GM19023 (cell line): Measurements from ENCODE around the gene MN1.

Source experiments
- ATAC-seq: cut with Tn5 transposase; IDR thresholded peaks from one replicate; pipeline ENCODE4 v1.9.1; 2021; ENCODE audit warnings: mild to moderate bottlenecking, moderate library complexity; ENCODE audit not compliant: unreplicated experiment

MN1 gene

GRCh38 chr22:27765706-27766291 is 35.8 kb downstream of the MN1 start:
- no peak for ATAC-seq

DNA sequence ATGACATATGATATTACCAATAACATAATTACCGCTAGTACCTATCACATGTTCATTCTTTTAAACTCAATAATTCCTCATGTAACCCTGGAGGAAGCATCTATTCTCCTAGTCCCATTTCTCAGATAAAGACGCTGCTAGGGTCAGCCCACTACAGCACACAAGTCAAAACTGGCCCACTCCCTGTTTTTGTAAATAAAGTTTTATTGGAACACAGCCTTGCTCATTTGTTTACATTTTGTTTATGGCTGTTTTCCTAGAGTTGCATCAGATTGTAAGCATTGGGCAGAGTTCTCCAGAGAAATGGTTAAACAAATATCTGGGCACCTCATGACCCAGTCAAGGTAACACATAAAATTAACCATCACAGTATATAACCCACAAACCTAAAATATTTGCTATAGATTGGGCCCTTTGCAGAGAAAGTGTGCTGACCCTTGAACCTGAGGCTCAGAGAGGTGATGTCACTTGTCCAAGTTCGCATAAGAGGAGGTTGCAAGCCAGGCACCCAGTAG is 36.8 kb downstream of the MN1 start:
- no peak for ATAC-seq

- no peak for ATAC-seq
These were observed 39.9 kb downstream of the MN1 start for GRCh38 chr22:27761665-27762064.

DNA sequence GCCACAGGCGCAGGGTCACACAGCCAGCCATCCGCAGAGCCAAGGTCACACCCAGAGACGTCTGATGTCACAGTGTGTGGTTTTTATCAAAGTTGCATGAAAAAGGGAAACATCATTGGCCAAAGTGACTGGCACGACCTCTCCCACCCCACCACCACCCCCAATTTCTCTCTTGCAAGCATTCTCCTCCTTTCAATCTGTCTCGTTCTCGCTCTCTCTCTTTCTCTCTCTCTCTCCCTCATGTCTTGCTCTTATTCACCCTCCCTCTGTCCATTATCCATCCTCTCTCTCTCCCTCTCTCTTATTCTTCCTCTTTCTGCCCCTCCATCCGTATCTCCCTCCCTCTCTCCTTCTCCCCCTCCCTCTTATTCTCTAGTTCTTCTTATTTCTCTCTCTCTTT is 40.6 kb downstream of the MN1 start:
- no peak for ATAC-seq

DNA sequence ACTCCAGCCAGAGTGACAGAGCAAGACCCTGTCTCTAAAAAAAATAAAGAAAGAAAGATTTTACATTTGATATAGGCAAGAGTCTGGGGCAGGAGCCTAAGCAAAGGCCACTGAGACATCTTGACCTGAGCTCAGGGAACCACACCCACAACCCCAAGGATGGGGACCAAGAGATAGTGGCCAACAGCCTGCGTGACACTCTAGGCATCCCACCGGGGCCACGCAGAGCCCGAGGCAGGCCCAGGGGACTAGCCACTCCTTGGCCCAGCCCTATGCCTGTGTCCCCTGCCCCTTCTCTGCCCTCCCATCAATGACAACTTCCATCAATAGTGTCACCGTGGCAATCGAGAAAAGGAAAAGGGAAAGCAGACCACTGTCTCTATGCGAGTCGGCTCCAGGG is 41.1 kb downstream of the MN1 start:
- no peak for ATAC-seq

GRCh38 chr22:27757928-27758525 is 43.5 kb downstream of the MN1 start:
- ATAC-seq: no peak

DNA sequence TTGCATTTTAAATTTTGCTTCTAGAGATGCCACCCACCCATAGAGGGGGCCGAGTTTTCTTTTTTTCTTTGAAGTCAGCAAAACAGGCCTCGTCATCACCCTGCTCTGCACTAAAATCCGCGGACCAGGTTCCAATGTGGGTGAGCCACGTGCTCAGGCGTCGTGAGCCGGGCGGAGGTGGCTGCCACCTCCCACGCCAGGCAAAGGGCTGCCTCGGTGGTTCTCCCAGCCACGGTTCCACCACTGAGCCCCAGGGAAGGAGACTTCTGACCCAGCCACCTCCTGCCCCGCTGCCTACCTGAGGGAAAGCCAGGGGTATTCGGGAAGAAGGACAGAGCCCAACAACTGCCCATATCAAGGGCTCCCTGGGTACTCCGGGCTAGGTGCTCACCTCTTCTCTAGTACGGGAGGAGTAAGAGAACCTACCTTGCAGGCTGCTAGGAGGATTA is 45.3 kb downstream of the MN1 start:
- ATAC-seq: no peak

DNA sequence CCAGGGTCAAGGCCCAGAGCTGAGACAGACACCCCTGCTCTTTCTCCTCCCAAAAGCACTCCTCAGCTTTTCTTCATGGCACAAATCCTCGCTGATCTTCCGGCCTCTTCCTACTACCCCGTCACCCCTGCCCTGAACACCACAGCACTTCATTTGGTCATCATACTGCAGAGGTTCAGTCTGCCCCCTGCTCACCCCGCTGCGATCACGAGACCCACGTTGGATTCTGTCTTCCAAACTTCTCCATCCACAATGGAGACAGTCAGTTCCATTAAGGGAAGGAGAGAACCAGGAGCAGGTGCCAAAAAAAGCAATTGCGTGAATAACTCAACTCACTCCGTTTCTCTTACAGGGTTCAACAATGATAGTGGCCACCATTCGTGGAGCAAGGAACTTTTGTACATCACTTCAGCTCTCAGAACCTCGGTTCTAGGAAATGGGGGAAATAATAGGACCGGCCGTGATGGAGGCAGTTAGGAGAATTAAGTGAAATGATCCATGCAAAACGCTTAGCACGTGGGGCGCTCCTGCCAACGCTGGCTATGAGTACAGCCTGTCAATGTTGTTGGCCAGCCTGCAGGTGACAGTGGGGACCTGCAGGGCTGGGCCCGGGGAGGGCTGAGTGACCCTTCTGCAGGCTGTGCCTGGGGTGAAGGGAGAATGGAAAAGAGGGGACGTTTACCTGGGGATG is 45.9 kb downstream of the MN1 start:
- ATAC-seq: no peak

- no peak for ATAC-seq
These were observed 46.6 kb downstream of the MN1 start for GRCh38 chr22:27754888-27755480.

DNA sequence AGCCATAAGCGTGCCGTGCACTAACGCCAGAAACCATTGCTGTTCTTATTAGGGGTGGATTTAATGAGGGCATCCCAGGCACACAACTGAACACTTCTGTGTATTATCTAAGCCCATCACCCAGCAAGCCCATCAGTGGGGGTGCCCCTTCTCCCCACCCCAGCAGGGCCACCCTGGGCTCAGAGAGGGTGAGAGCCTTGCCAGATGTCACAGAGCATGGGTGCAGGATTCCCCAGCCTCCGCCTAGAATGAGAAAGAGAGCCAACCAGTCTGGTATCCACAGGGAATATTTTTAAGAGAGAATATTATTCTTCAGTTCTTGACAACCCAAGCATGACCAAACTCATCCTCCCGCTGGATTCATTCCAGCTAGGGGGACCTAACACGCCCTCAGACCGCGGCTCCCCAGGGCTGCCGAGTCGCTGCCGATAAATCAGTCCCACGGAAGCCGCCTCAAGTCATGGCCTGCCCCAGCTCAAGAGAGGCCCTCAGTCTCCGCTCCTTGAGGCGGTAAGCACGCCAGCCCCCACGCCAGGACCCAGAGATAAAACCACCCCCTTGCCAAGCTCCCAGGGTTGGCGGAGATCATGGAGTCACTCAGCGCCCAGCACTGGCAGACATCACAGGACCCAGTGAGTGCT is 47.2 kb downstream of the MN1 start:
- ATAC-seq: no peak

DNA sequence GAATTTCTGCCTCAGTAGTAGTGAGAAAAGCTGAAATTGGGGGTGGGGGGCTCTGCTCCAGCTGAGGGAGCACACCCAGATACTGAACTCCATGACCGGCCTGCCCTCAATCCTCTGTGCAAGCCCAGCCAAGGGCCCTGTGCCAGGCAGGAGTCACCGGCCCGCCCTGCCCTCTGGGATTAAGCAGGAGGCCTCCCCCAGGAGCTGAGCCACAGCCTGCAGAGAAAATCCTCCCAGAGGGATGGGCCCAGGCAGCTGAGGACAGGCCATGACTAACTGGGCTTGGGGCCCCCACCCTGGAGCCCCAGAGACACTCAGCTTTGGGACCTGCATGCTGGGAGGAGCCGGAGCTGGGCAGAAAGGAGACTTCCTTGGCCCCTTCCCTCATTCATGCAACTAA is 48.8 kb downstream of the MN1 start:
- no peak for ATAC-seq

GRCh38 chr22:27752141-27752540 is 49.4 kb downstream of the MN1 start:
- ATAC-seq: no peak

GRCh38 chr22:27751277-27752070 is 50.1 kb downstream of the MN1 start:
- ATAC-seq: no peak

DNA sequence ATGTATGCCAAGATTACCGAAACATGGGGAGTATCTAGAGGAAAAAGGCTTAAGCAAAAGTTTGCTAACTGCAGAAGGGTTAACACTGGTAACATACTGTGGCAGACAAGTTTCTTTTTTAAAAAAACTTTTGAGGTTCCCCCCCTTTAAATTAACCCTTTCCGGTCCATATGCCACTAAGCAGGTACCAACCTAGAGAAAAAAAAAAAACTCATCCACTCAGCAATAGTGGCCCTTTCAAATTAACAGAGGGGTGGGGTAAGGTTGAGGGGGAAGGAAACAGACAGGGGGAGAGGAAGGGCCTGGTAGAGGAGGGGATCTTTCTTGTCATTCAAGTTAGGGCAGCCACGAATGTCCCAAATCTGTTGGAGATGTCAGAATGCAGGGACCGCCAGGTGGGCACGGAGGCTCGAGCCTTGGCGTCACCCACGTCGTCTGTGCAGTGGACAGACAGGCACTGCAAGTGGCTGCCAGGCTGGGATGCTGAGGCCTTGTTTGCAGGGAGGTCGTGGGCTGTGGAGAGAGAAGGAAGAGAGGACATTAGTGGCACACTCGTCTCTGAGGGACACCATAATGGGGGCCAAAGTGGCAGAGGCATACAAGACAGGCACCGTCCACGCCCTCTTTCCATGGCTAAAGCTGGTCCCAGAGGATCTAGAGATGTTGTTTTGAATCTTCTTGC is 50.8 kb downstream of the MN1 start:
- no peak for ATAC-seq

GRCh38 chr22:27749597-27750225 is 51.8 kb downstream of the MN1 start:
- ATAC-seq: no peak

GRCh38 chr22:27748751-27749191 is 52.8 kb downstream of the MN1 start:
- no peak for ATAC-seq

DNA sequence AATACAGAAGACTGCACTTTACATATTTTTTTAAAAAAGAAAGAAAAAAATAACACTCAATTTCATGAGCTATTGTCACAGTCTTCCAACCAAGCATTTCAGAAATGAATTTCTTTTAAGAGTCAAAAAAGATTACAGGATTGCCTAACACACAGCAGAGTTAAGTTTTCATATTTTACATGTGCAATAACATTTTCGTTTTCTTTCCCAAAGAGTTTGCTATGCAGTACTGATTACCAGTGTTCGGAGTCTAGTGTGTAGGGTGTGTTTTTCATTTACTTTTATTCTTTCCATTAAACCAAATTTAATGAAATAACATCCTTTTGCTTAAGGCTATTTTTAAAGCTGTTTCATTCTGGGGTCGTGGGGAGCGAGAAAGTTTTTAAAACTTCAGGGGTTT is 53.2 kb downstream of the MN1 start:
- no peak for ATAC-seq

- ATAC-seq: no peak
These were observed 53.9 kb downstream of the MN1 start for GRCh38 chr22:27747396-27748221.

- ATAC-seq: no peak
These were observed 54.6 kb downstream of the MN1 start for GRCh38 chr22:27746918-27747317.
